Measurements from ENCODE around the gene ARHGEF33. TPM values are rescaled to one million over a fixed set of nuclear protein-coding genes. Genes with fewer than 3 reads are reported as not detected.

ARHGEF33 gene
- total and polyA plus RNA-seq, 2 of the 8 experiments (the other 6 are each of a cell fraction or from before 2014, with no cell fraction given), result 0.09 to 0.95 TPM

- no peak for TF ChIP-seq MAFK (IDR thresholded peaks at IDR 0.05; ENCODE audit: low read depth, low read length)
Observed at GRCh38 chr2:38889575-38889974, at the start of gene ARHGEF33 (continued).
